Measurements from ENCODE around the gene CMYA5.

GRCh38 chr5:79729679-79730078, 40.0 kb downstream of the CMYA5 start:
- TF ChIP-seq CTCF (IDR thresholded peaks at IDR 0.05) = no peak
- TF ChIP-seq POLR2A (IDR thresholded peaks at IDR 0.05) = no peak
- TF ChIP-seq POLR2AphosphoS5 (IDR thresholded peaks at IDR 0.05) = no peak

Data from breast epithelium (tissue), 3 donors.